ENCODE results near the gene PIGW.

- TF ChIP-seq POLR2AphosphoS5 (IDR thresholded peaks at IDR 0.05; ENCODE audit: low read depth, low read length), result no peak
- no peak for TF ChIP-seq ZNF274 (IDR thresholded peaks at IDR 0.05; ENCODE audit: borderline replicate concordance, extremely low read depth, low read length)
- TF ChIP-seq SRF (IDR thresholded peaks at IDR 0.05; ENCODE audit: low read depth, low read length), result no peak
- TF ChIP-seq CTCF (IDR thresholded peaks at IDR 0.05; ENCODE audit: control extremely low read depth in 1 of 3, insufficient read depth in 1 of 3, low read depth in 1 of 3, low read length in 3 of 3), result no peak
- TF ChIP-seq EZH2 (IDR thresholded peaks at IDR 0.05; ENCODE audit: low read depth, low read length, severe bottlenecking), result no peak
- no peak for TF ChIP-seq USF2 (IDR thresholded peaks at IDR 0.05; ENCODE audit: low read length)
- no peak for TF ChIP-seq BRCA1 (IDR thresholded peaks at IDR 0.05; ENCODE audit: low read depth, low read length)
- TF ChIP-seq EGR1 (IDR thresholded peaks at IDR 0.05; ENCODE audit: borderline replicate concordance, low read depth, low read length), result no peak
- no peak for TF ChIP-seq POLR2A (IDR thresholded peaks at IDR 0.05; ENCODE audit: control extremely low read depth in 1 of 2, low read depth in 2 of 2, low read length in 2 of 2)
- no peak for TF ChIP-seq CBX5 (IDR thresholded peaks at IDR 0.05; ENCODE audit: low read depth, low read length)
These were observed 36.1 kb upstream of the PIGW start for GRCh38 chr17:36498560-36499300.

Measured in H1 (cell line).